Adrenal gland (tissue), 5 donors: ENCODE measurements around the gene MED27.

Experiments
- CTCF ChIP-seq, 6 experiments: fragments of 450-650 bp in 4 of 6; fragments of 200-600 bp in 2 of 6; sonication (generic) in 1 of 6; IDR thresholded peaks; 1 replicate in 5 of 6; 2 replicates in 1 of 6; pipeline versions ENCODE4 v1.5.1 to v1.8.0; 2016 to 2021; ENCODE audit warnings: antibody characterized with exemption in 6 of 6, mild to moderate bottlenecking in 2 of 6, moderate library complexity in 1 of 6
- POLR2A ChIP-seq, 2 donors: fragments of 450-650 bp; IDR thresholded peaks; one replicate each; pipeline ENCODE4 v1.6.1; 2017; ENCODE audit warnings: antibody characterized with exemption in 2 of 2, mild to moderate bottlenecking in 2 of 2, moderate library complexity in 1 of 2
- donor health status: DM: no; HTN: no; CAD: no.

- no peak for TF ChIP-seq POLR2A (IDR thresholded peaks at IDR 0.05)
- TF ChIP-seq CTCF (IDR thresholded peaks at IDR 0.05) = no peak
These were observed 266.6 kb downstream of the MED27 start for GRCh38 chr9:131813116-131813515.
